HG03196 (cell line): Measurements from ENCODE around the gene NEK6.

Source experiments
- ATAC-seq: cut with Tn5 transposase; IDR thresholded peaks from one replicate; pipeline ENCODE4 v1.9.1; 2021; ENCODE audit not compliant: unreplicated experiment

The NEK6 gene

GRCh38 chr9:124274738-124275137 lies 17.0 kb downstream of the NEK6 start:
- no peak for ATAC-seq

DNA sequence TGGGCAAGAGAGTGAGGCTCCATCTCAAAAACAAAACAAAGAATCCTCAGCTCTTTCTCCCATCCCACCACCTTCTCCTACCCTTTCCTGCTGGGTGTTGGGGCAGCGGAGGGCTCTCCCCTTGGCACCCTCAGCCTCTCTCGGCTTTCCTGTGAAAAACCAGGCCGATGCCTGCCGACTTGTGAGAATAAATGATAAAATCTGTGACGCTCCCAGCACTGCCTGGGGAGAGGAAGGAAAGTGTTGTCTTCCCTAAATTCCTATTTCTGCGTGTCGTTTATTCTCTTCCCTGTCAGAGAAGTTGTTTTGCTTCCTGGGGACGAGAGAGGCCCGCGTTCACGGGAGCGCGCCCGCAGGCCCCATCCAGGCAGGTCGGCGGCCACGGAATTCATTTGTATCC lies 19.7 kb downstream of the NEK6 start:
- ATAC-seq = no peak

- no peak for ATAC-seq
These were observed 20.3 kb downstream of the NEK6 start for GRCh38 chr9:124278054-124278540.

- no peak for ATAC-seq
These were observed 21.9 kb downstream of the NEK6 start for GRCh38 chr9:124279531-124280175.

- ATAC-seq = no peak
These were observed 22.5 kb downstream of the NEK6 start for GRCh38 chr9:124280176-124280691.

- ATAC-seq = no peak
These were observed 24.2 kb downstream of the NEK6 start for GRCh38 chr9:124281931-124282371.

- ATAC-seq = no peak
These were observed 24.9 kb downstream of the NEK6 start for GRCh38 chr9:124282442-124283227.

DNA sequence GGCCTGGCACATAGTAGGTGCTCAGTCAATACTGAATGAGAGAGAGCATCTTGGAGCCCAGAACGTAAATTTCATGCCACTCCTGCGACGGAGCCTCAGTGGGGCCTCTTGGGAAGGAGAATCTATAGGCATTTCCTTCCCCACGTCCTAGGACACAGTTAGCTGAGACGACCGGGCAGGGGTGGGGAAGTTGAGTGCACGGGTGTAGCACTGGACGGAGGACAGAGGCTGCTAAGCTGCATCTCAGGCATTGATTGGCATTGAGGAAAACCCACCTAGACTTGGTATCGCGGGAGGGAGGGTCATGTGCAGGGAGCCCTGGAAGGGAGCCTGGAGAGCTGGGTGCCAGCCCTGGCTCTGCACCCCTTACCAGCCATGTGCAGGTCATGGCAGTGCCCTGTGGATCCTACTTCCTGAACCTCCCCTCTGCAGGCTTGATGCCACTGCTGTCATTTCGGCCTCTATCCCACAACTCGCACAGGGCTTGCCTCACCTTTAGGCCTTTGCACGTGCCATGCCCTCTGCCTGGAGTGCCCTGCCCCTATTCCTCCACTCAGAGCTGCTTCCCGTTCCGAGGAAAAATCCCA lies 25.6 kb downstream of the NEK6 start:
- no peak for ATAC-seq

- ATAC-seq = no peak
These were observed 26.6 kb downstream of the NEK6 start for GRCh38 chr9:124284237-124284831.

DNA sequence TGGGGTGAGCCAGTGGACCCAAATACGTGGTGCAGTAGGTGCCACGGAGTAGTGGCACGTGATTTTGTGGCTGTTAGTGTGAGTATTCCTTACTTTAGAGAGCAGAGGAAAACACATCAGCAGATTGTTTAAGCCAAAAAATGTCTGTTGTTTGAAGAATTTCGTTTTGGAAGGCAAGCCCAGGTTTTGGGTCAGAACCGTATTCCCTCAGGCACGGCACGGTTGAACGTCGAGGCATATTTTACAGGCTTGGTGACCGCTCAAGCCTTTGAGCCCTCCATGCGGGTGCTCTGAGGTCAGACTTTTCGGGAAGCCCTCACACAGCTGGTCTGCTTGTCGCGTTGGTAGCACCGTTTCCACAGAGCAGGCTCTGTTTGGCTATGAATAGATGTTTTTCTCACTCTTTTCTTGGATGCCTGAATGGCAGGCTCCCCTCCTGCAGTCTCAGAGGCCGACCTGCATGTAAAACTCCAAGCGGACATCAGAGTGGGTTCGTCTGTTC lies 27.2 kb downstream of the NEK6 start:
- no peak for ATAC-seq

GRCh38 chr9:124285490-124285889 lies 27.7 kb downstream of the NEK6 start:
- no peak for ATAC-seq

DNA sequence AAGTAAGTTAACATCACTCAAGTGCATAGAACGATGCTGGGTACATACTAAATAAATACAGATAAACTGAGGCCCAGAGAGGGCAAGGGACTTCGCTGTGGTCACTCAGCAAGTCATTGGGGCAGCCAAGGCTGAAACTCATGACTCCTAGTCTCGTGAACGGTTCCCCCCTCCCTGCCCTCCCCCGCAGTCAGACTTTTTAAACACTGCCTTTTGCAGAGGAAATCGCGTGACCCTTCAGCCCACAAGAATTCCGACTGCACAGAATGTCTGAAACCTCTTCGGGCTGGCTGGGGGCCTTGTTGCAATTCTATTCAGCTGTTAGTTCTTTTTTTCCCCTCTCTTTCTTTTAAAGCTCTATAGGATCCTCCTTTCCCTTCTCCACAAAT lies 28.1 kb downstream of the NEK6 start:
- peak; percentile 28 for ATAC-seq

DNA sequence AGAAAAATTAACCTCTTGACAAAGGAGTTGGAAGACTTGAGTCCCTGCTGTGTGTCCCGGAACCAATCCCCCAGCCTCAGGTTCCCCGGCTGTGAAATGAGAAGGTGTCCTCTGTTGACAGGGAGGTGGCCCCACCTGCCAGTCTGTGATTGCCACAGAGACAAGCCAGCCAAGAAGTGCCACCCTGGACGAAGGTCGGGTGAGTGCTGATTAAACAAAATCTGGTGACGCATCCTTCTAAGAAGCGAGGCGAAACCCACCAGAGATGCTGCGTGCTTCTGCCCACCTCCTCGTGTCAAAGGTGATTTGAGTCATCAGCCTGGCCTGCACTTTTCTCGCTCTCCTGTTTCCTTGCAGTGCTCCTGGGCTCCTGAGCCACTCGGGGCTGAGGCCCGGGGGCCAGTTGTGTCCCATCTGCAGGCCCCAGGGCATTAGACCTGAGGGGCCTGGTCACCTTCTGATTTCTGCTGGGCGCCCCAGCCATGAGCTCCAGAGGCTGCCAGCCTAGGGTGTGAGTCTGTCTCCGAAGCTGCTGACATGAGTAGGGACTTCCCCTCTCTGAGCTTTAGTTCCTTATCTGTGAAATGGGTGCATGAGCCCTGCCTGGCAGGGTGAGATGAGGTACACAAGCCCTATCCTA lies 28.7 kb downstream of the NEK6 start:
- peak; percentile 48 for ATAC-seq

GRCh38 chr9:124290053-124290591 lies 32.4 kb downstream of the NEK6 start:
- no peak for ATAC-seq

DNA sequence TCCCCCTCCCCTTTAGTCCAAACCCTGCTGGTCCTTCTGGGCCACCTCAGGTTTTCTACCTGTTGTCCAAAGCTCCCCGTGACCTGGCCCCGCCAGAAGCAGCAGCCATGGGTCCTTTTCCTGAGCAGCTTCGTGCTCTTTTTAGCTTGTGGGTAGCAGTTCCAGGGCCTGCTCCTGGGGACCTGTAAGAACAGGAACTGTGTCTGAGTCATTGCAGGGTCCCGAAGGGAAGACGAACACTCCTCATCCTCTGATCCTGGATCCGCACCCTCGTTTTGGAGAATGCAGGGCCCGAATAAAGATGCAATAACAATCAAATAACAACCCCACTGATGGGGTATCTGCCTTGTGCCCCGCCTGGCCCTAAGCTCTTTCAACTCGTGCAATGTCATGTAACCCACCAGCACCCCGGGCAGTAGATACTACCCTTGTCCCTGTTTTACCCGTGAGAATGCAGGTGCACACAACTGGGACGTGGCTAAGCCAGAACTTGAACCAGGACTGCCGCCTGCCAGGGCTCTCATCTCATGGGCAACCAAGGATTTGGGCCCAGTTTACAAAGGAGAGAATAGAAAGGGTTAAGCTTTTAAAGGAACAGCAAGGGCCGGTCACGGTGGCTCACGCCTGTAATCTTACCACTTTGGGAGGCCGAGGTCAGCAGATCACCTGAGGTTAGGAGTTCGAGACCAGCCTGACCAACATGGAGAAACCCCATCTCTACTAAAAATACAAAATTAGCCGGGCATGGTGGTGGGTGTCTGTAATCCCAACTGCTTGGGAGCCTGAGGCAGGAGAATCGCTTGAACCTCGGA lies 33.2 kb downstream of the NEK6 start:
- ATAC-seq = no peak

DNA sequence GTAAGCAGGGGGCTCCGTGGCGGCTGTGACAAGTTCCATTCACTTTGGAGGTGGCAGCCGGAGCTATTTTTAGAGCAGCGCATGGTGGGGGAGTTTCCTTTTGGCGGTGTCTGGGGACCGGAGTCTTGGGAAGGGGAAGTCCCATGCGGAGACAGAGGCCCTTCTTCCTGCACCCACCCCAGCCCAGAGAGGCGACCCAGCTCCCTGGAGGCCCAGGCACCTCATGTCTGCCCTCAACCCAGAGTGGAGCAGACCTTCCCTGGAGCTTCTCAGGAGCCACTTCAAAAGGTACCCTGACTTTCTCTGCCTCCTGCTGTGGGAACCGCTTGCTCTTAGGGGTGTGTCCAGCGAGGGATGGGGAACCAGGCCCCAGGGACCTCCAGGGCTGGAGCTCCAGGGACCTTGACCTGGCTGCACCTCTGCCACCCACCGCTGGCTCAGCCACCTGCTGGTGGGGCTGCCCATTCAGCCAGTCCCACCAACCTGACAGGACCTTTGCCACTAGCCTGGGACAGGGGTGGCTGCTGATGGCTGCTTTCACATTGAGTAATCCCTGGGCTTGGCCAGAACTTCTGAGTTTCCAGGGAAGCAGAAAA lies 34.1 kb downstream of the NEK6 start:
- peak; percentile 58 for ATAC-seq

DNA sequence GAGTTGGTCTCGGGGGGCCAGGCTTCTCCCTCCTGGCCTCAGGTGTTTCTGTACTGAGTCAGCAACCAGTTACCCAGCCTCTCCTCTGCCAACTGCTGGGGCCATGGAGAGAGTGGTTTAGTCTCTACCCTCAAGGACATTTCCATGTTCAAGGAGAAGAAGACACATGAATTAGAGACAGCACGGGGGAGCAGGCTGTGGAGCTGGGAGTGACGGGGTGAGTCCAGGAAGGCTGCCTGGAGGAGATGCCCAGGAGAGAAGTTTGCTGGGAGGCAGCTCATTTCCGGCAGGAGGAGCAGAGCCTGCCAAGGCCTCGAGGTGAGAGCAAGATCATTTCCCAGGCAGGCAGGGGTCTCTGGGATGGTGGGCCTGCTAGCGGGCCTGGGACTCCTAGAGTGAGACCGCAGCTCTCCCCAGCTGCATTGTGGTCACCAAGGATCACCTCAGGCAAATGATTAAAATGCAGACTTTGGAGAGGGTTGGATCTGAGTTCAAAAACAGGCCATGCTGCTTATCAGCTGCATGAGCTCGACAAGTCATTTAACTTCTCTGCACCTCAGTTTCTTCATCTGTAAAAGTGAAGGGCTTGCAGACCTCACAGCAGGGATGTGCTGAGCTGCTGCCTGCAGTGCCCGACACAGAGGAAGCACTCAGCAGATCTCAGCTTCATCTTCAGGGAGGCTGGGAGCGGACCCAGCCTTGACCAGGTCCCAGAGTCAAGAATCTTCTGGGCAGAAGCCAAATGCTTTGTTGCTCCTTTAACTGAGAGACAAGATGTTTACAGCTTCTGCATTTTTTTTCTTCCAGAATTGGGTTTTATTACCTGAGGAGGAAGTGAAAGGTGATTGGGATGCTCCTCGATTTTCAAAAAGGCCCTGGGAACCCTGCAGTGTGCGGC lies 35.2 kb downstream of the NEK6 start:
- ATAC-seq = no peak
